Measurements from ENCODE around the gene RAD51B. TPM values are rescaled to one million over a fixed set of nuclear protein-coding genes. Genes with fewer than 3 reads are reported as not detected.

Gene RAD51B
- total RNA-seq, 1 donor = 22.4 TPM

- DNase-seq (ENCODE audit: low read depth in 2 of 3, low spot score in 2 of 3) = no peak
Observed at GRCh38 chr14:68466491-68466977, 647.0 kb downstream of the RAD51B start.

- no peak for DNase-seq (ENCODE audit: low read depth in 2 of 3, low spot score in 2 of 3)
Observed at GRCh38 chr14:68467425-68467824, 647.8 kb downstream of the RAD51B start.

- no peak for DNase-seq (ENCODE audit: low read depth in 2 of 3, low spot score in 2 of 3)
Observed at GRCh38 chr14:68468437-68469207, 649.0 kb downstream of the RAD51B start.

DNA sequence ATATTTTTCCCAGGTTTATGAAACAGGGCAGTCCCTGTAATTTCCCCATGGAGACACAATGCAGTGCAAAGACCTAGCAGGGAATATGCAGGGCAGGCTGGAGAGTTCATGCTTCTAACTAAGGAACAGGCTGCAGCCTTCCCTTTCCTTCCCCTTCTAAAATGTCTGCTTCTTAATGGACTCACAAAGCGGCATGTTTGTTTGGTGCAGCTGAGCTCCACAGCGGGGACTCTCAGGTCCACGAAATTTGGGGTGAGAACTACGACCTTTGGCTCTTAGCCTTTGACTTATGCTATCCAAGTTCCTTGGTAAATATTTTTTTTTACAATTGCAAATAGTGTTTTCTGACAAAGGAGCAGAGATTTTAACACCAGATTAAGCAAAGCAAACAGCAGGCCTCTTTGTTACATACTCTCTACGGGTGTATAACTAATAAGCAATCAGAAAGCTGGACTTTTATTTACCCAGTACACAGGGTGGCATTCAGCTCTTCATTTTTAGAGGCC lies 649.7 kb downstream of the RAD51B start:
- no peak for DNase-seq (ENCODE audit: low read depth in 2 of 3, low spot score in 2 of 3)

- no peak for DNase-seq (ENCODE audit: low read depth in 2 of 3, low spot score in 2 of 3)
Observed at GRCh38 chr14:68470361-68470760, 650.8 kb downstream of the RAD51B start.

- peak in 2 of 3 donors; percentile 12 to 61 for DNase-seq (ENCODE audit: low read depth in 2 of 3, low spot score in 2 of 3)
Observed at GRCh38 chr14:68471029-68471963, 651.7 kb downstream of the RAD51B start.

GRCh38 chr14:68471964-68472508 lies 652.5 kb downstream of the RAD51B start:
- no peak for DNase-seq (ENCODE audit: low read depth in 2 of 3, low spot score in 2 of 3)

- no peak for DNase-seq (ENCODE audit: low read depth in 2 of 3, low spot score in 2 of 3)
Observed at GRCh38 chr14:68473069-68473468, 653.5 kb downstream of the RAD51B start.

DNA sequence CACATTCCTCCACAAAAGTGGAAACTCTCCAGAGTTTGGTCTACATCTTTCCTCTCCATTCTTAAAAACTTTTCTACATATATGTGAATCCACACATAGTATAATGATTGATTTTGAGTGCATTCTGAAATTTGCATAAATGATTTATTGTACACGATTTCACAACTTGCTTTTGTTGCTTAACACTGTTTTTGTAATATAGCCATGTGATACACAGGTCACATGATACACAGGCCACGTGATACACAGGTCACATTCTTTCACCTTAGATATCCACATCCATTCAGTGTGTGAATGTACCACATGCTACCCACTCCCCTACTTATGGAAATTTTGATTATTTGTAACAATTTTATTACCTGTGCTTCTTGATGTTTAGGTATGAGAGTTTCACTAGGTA lies 654.2 kb downstream of the RAD51B start:
- DNase-seq (ENCODE audit: low read depth in 2 of 3, low spot score in 2 of 3) = no peak

DNA sequence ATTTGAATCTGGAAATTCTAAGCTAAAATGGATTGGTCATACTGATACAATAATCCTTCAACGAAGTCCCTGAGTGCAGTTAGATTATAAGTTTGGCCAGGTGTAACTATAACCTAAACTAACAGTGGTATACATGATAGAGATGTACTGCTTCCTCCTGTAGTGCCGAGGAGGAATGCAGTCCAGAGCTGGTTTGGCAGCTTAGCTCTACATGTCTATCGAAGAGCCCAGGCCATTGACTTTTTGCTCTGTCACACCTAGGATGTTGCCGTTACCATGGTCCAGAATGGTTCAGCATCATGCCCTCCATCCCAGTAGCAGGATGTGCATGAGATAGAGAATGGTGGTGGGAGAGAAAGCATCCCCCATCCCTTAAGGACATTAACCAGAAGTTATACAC lies 655.2 kb downstream of the RAD51B start:
- DNase-seq (ENCODE audit: low read depth in 2 of 3, low spot score in 2 of 3) = no peak

- no peak for DNase-seq (ENCODE audit: low read depth in 2 of 3, low spot score in 2 of 3)
Observed at GRCh38 chr14:68475802-68476201, 656.2 kb downstream of the RAD51B start.

DNA sequence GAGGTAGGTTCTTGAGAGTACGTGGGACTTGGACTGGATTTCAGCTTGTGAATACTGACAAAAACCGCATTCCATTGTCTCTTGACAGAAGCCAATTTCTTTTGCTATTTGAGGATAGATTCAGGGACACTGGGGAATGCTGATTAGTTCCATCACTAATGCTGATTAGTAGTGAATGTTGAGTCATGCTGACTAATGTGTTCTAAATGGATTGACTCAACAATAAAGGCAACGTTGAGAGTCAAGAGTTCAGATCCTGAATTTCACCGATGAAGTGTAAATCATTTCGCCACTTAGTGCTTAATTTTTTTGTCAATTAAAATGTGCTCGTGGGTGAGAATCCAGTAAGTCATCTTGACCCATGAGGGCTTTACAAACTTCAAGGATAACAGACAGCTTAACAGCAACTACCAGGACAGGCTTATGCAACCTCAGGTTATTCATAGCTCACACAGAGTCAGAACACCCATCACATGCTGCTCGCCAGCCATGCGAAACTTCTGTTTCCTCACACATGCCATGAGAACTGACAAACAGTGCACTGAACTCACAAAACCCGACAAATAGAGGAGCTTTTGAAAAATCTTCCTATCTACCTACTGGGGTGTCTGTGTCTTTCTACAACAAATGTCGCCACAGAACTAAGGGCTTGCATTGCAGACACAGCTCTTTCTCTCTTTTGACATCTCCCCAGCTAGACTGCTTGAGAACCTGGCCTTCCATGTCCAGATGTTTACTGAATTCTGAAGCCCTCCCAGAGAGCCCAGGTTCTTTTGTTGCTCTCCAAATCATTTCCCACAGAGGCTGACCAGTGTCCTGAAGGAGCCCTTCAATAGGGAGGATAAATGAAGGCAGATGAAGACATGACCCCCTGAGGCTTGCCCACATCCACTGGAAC lies 656.9 kb downstream of the RAD51B start:
- peak in 2 of 3 donors; percentile 18 to 25 for DNase-seq (ENCODE audit: low read depth in 2 of 3, low spot score in 2 of 3)

DNA sequence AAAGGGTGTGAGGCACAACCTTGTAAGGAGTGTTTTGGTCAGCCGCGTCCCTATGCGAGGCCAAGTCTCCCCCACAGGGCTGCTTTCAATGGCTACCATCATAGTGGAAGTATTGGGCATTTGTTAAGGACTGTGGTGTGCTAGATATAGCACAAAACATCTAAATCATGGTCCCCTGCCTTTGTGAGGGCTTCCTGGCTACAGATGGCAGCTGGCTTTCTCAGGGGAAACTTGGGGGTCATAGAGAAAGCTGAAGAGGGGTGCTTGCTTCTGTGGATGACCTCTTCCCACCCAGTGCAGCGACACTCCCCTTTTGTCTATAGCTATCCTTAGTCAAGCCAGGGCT lies 657.5 kb downstream of the RAD51B start:
- no peak for DNase-seq (ENCODE audit: low read depth in 2 of 3, low spot score in 2 of 3)

DNA sequence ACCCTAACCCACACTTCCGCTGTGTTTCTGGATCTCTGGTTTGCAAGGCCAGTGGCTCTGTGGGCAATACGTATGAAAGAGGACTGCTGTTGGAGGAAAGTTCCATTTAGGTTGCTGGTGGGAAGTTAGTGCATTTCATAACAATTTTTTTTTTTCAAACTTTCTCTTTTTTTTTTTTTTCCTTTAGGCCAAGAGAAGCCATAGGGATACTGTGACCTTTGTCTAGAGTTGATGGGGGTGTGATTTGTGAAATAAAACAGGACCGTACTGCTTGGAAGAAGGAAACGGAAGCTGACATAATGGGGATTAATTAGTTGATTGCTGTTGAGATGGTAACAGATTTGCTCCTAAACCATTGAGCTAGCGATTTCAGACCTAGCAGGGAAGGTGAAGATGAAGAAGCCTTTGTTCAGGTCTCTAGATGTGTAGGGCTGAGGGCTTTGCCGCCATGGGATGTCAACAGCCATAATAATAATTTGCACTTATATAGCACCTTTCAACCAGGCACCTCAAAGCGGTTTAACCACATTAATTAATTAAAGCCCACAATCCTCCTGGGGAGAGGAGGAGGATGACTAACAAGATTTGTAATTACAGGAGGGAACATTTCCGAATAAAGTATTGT lies 658.0 kb downstream of the RAD51B start:
- DNase-seq (ENCODE audit: low read depth in 2 of 3, low spot score in 2 of 3) = no peak

GRCh38 chr14:68479247-68479646 lies 659.7 kb downstream of the RAD51B start:
- no peak for DNase-seq (ENCODE audit: low read depth in 2 of 3, low spot score in 2 of 3)

- no peak for DNase-seq (ENCODE audit: low read depth in 2 of 3, low spot score in 2 of 3)
Observed at GRCh38 chr14:68482018-68482417, 662.4 kb downstream of the RAD51B start.

- DNase-seq (ENCODE audit: low read depth in 2 of 3, low spot score in 2 of 3) = no peak
Observed at GRCh38 chr14:68482772-68483395, 663.3 kb downstream of the RAD51B start.

DNA sequence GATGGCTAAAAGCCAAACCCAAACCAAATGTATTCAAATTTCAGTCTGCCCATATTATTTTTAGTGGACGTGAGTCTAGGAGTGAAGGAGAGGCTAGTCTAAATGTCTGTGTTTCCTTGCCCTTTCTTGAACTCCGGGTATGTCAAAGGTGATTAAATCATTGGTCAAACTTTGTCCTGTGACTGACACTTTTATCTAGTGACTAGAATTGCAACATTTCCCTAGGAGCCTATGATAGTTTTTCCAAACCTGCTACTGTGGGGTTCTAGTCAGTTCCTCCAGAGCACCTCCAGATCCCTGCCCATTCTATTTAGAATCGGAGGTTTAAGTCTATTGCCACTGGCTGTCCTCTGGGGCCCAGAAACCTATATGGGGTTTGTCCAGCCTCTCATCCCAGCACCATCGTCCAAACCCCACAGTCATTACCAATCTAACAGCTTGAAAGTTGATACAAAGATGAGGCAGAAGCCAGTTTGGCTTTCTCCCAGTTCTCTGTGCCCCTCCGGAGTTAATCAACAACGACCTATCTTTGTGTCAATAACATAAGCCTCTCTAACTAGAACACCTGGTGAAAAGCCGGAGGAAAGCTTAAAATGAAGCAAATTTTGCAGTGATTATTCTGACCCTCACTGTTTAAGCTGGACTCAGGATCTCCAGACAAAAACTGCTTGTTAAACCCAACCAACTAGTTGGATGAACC lies 666.6 kb downstream of the RAD51B start:
- DNase-seq (ENCODE audit: low read depth in 2 of 3, low spot score in 2 of 3) = no peak

- DNase-seq (ENCODE audit: low read depth in 2 of 3, low spot score in 2 of 3) = no peak
Observed at GRCh38 chr14:68486809-68487208, 667.2 kb downstream of the RAD51B start.

Data from hematopoietic multipotent progenitor cell (in vitro differentiated cells).